DMS79 (cell line): ENCODE measurements around the gene PKHD1.

Experiments used
- DNase-seq: peaks from one replicate; lab custom pipeline; 2025; lab: John Stamatoyannopoulos, UW

PKHD1 gene

GRCh38 chr6:52103623-52104022 is 16.2 kb upstream of the PKHD1 start:
- DNase-seq: no peak

- no peak for DNase-seq
Observed at GRCh38 chr6:52102405-52102804, 15.0 kb upstream of the PKHD1 start.

GRCh38 chr6:52098721-52099120 is 11.3 kb upstream of the PKHD1 start:
- no peak for DNase-seq

GRCh38 chr6:52089758-52090348 is 2.4 kb upstream of the PKHD1 start:
- no peak for DNase-seq

DNA sequence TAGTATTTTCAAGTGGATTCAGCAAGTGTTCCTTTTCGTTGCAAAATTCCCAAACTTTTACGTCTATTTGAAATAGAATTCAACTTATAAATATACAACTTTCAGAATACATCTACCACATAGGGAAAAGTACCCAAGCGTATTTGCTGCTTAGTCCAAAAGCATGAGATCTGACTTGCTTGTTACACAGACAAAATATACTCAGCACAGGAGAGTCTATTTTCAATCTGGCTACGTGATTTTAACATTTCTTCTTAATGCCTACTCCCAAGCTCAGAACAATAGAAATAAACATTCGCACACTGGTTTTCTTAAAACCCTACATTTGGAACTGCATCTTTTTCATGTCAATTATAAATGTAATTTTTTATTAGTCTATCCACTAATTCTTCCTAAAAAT is 672 bp downstream of the PKHD1 start:
- no peak for DNase-seq

DNA sequence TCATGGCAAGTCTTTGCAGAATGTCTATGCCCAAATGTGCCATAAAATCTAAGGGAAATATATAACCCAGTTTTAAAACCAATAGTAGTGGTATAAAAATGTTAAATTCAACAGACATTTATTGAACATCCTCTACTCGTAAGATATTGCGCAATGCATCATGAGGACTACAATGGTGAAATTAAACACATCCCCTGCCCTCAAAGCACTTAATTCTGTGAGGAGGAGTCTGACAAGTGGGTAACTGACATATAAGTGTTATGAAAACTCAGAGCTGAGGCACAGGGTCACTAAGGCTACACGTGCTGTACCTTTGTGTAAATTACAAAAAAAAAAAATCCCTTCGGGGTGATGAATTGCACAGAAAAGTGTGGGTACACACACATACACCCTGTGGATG is 6.2 kb downstream of the PKHD1 start:
- DNase-seq: no peak

GRCh38 chr6:52077961-52078625 is 9.3 kb downstream of the PKHD1 start:
- DNase-seq: no peak

- no peak for DNase-seq
Observed at GRCh38 chr6:52077180-52077884, 10.1 kb downstream of the PKHD1 start.

DNA sequence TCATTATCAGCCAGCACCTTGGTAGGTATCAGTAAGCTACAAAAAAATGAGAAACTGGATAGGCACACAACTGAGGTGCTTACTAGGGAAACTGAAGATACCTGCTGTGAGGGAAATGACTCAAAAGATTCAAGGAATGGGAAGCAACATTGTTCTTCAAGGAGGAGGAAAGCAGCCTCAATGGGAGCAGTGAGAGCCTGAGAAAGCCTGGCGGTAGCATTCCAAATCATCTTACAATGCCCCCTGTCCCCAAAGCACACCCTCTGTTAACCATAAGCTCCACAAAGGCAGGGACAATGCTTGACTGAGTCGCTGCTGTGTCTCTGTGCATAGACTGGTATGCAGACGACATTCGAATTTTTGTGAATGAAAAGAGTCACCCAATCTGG is 10.6 kb downstream of the PKHD1 start:
- DNase-seq: no peak

GRCh38 chr6:52074716-52075115 is 12.7 kb downstream of the PKHD1 start:
- DNase-seq: no peak

DNA sequence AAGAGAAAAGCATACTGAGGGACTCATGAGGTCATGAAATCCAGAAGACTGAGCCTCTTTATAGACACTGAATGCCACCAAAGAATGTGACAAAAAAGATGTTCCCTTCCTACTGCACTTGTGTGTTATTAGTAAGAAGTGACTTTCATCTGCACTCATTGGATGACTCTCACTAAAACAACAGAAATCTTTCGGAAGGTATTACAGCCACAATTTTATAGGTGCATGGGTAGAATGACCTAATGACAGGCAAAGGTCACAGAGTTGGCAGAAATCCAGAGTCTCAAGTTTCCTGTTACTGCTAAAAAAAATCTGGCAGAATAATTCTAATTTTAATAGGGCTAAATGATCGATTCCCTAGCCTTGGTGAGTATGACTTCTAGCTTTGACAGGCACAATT is 13.3 kb downstream of the PKHD1 start:
- DNase-seq: no peak

DNA sequence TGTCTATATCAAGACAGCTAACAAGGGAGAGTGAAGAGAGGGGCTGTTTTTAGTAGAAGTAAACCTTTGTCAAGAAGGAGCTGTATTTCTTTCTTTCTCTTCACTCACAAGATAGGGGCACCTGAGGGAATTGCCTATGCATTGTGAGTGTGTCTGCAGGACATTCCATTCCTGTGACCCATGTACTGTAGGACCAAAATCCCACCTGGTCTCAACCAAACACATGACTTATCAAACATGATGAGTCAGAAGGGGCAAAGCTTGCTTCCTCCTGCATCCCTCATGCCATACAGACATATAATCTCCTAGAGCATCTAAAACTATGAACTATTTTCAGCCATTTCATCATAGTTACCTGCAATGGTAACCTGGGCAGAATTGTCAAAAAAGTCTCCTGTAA is 21.8 kb downstream of the PKHD1 start:
- DNase-seq: no peak

- DNase-seq: no peak
Observed at GRCh38 chr6:52063584-52064344, 23.6 kb downstream of the PKHD1 start.

GRCh38 chr6:52061481-52061880 is 25.9 kb downstream of the PKHD1 start:
- DNase-seq: no peak

GRCh38 chr6:52059821-52060220 is 27.6 kb downstream of the PKHD1 start:
- DNase-seq: no peak

DNA sequence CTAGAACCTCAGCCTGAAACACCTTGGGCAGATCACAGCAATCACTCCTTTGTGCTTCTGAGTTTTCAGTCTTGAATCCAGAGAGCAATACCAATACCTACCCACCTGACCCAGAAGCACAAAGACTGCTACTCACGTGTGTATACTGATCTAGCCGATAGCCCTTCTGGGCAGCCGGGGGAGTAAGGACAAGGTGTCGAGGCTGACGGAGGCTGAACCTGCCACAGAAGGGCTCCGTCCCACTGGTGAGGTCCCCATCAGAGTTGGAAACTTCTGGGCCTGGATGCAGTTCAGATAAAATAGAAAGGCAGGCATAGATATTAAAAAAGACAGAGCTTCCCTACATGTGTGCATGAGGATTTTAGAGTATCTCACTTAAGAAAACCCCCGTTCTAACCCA is 32.0 kb downstream of the PKHD1 start:
- DNase-seq: no peak

GRCh38 chr6:52053038-52053695 is 34.2 kb downstream of the PKHD1 start:
- DNase-seq: no peak

- DNase-seq: no peak
Observed at GRCh38 chr6:52050051-52050405, 37.4 kb downstream of the PKHD1 start.

DNA sequence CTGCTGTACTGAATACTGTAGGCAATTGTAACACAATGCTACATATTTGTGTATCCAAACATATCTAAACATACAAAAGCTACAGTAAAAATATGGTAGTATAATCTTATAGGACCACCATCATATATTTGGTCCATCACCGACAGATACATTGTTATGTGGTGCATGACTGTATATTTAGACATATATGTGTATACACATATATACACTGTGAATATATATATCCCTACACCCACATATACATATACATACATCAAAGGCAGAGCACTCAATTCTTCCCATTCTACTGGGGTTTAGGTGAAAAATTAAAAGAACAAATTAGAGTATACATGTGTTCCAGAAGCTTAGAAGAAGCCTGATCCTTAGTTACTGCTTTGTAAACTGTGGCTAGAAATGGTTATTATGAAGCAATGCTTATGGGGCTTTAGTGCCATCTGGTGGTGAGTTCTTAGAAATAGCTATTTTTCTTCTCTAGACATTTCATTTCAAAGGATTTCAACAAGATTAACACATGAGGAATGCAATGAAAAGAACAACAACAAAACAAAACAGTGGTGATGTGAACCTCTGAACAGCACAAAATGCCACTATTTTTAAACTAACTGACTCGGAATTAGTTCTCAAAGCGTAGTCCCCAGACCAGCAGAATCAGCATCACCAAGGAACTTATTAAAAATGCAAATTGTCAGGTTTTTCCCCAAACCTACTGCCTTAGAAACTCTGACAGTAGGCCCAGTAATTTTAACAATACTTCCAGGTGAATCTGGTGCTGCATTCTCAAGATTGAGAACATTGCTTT is 38.0 kb downstream of the PKHD1 start:
- no peak for DNase-seq

DNA sequence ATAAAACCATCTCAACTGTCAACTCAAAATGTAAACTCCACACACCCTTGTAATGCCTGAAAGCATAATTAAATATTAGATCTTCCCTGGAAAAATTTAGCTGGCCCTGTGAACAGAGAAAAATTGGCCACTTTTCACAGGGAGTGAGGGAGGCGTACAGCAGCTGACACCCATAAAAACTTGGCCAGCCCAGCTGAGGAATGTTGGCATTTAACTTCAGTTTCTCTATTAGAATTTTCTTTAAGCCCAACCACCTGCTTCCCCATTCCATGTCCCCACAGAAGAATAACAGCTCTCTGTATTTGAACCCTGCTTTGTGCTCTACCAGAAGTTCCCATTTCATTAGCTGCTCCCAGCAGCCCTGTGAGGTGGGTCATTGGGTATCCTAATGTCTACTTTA is 41.0 kb downstream of the PKHD1 start:
- no peak for DNase-seq

- DNase-seq: no peak
Observed at GRCh38 chr6:52045481-52045880, 41.9 kb downstream of the PKHD1 start.

- DNase-seq: no peak
Observed at GRCh38 chr6:52045033-52045432, 42.4 kb downstream of the PKHD1 start.
